ENCODE data around the gene ERBB2. TPM values are rescaled to one million over a fixed set of nuclear protein-coding genes. Genes with fewer than 3 reads are reported as not detected.

Gene ERBB2
- total RNA-seq, 1 donor from 2014 or later: 32.1 TPM

GRCh38 chr17:39704821-39705551 is 5.1 kb downstream of the ERBB2 start:
- DNase-seq (ENCODE audit: low read depth): no peak
- Histone ChIP-seq H3K27me3 (ENCODE audit: control insufficient read depth, insufficient read depth, low read length) (no peaks in the 10 kb centered on the region), H3K4me3 (ENCODE audit: low read depth, low read length) (no peak overlapping the region), H3K36me3 (ENCODE audit: control insufficient read depth, insufficient read depth, low read length) (peaks cover 26% of the 10 kb centered on the region)
- FAIRE-seq: no peak
- TF ChIP-seq CTCF (IDR thresholded peaks at IDR 0.05; ENCODE audit: insufficient read depth, low read length, severe bottlenecking): peak; percentile 71

GRCh38 chr17:39705786-39706348 is 6.0 kb downstream of the ERBB2 start:
- Histone ChIP-seq H3K27me3 (ENCODE audit: control insufficient read depth, insufficient read depth, low read length) (no peaks in the 10 kb centered on the region), H3K4me3 (ENCODE audit: low read depth, low read length) (no peak overlapping the region), H3K36me3 (ENCODE audit: control insufficient read depth, insufficient read depth, low read length) (peaks cover 31% of the 10 kb centered on the region)
- peak; percentile 4 for TF ChIP-seq CTCF (IDR thresholded peaks at IDR 0.05; ENCODE audit: insufficient read depth, low read length, severe bottlenecking)
- no peak for FAIRE-seq
- peak; percentile 86 for DNase-seq (ENCODE audit: low read depth)

GRCh38 chr17:39706383-39706782 is 6.5 kb downstream of the ERBB2 start:
- TF ChIP-seq CTCF (IDR thresholded peaks at IDR 0.05; ENCODE audit: insufficient read depth, low read length, severe bottlenecking): no peak
- DNase-seq (ENCODE audit: low read depth) (no peak), FAIRE-seq (no peak)
- no peaks in the 10 kb centered on the region for H3K27me3 ChIP-seq (ENCODE audit: control insufficient read depth, insufficient read depth, low read length)
- H3K36me3 ChIP-seq (ENCODE audit: control insufficient read depth, insufficient read depth, low read length): peaks cover 32% of the 10 kb centered on the region
- H3K4me3 ChIP-seq (ENCODE audit: low read depth, low read length): no peak overlapping the region

- Histone ChIP-seq H3K27me3 (ENCODE audit: control insufficient read depth, insufficient read depth, low read length) (no peaks in the 10 kb centered on the region), H3K4me3 (ENCODE audit: low read depth, low read length) (no peak overlapping the region), H3K36me3 (ENCODE audit: control insufficient read depth, insufficient read depth, low read length) (peaks cover 36% of the 10 kb centered on the region)
- no peak for TF ChIP-seq CTCF (IDR thresholded peaks at IDR 0.05; ENCODE audit: insufficient read depth, low read length, severe bottlenecking)
- no peak for DNase-seq (ENCODE audit: low read depth)
- FAIRE-seq: peak; percentile 75
Measured at GRCh38 chr17:39706921-39707337, 7.1 kb downstream of the ERBB2 start.

GRCh38 chr17:39709319-39709997 is 9.6 kb downstream of the ERBB2 start:
- no peak for TF ChIP-seq CTCF (IDR thresholded peaks at IDR 0.05; ENCODE audit: insufficient read depth, low read length, severe bottlenecking)
- H3K4me3 ChIP-seq (ENCODE audit: low read depth, low read length): no peak overlapping the region
- H3K27me3 ChIP-seq (ENCODE audit: control insufficient read depth, insufficient read depth, low read length): no peaks in the 10 kb centered on the region
- H3K36me3 ChIP-seq (ENCODE audit: control insufficient read depth, insufficient read depth, low read length): peaks cover 39% of the 10 kb centered on the region
- FAIRE-seq: no peak
- no peak for DNase-seq (ENCODE audit: low read depth)

Data from bronchial epithelial cell (primary cell).